Measurements from ENCODE around the gene NUP62. TPM values are rescaled to one million over a fixed set of nuclear protein-coding genes. Genes with fewer than 3 reads are reported as not detected.

Gene NUP62
- total and polyA plus RNA-seq, 4 donors = 16.2 to 45.9 (median 38.0) TPM

- TF ChIP-seq CTCF (IDR thresholded peaks at IDR 0.05; ENCODE audit: control extremely low read depth, extremely low read depth) = no peak
- Histone ChIP-seq H3K4me1 (ENCODE audit: control insufficient read depth in 5 of 5, insufficient read depth in 5 of 5, low read length in 5 of 5) (peaks cover 0 to 17% (median 0%) of the 10 kb centered on the region in 5 donors), H3K36me3 (ENCODE audit: control insufficient read depth in 4 of 4, insufficient read depth in 4 of 4, low read length in 4 of 4) (no peaks in the 10 kb centered on the region), H3K4me3 (no peak overlapping the region), H3K27ac (ENCODE audit: low read depth in 1 of 2, low read length in 1 of 2) (no peak overlapping the region), H3K27me3 (ENCODE audit: control insufficient read depth in 3 of 3, insufficient read depth in 3 of 3, low read length in 2 of 3) (peaks cover 0 to 7% (median 0%) of the 10 kb centered on the region in 3 donors), H3K9me3 (ENCODE audit: control insufficient read depth in 4 of 4, insufficient read depth in 3 of 4, low read length in 3 of 4) (no peaks in the 10 kb centered on the region), H3K9ac (ENCODE audit: insufficient read depth in 1 of 2, low read length in 2 of 2) (no peak overlapping the region)
- no peak for ATAC-seq (ENCODE audit: insufficient read depth, low FRiP score)
- DNase-seq = no peak
- 93 to 97% methylated on average over 18 of the region's 18 CpGs for WGBS, 2 donors
Measured at GRCh38 chr19:49894011-49894664, 35.2 kb downstream of the NUP62 start.

- WGBS, 2 donors = 93 to 100% methylated on average over 1 of the region's 1 CpG
- DNase-seq (no peak), ATAC-seq (ENCODE audit: insufficient read depth, low FRiP score) (no peak)
- TF ChIP-seq CTCF (IDR thresholded peaks at IDR 0.05; ENCODE audit: control extremely low read depth, extremely low read depth) = no peak
- Histone ChIP-seq H3K27me3 (ENCODE audit: control insufficient read depth in 3 of 3, insufficient read depth in 3 of 3, low read length in 2 of 3) (peaks cover 0 to 7% (median 0%) of the 10 kb centered on the region in 3 donors), H3K4me1 (ENCODE audit: control insufficient read depth in 5 of 5, insufficient read depth in 5 of 5, low read length in 5 of 5) (peaks cover 0 to 17% (median 0%) of the 10 kb centered on the region in 5 donors), H3K27ac (ENCODE audit: low read depth in 1 of 2, low read length in 1 of 2) (no peak overlapping the region), H3K36me3 (ENCODE audit: control insufficient read depth in 4 of 4, insufficient read depth in 4 of 4, low read length in 4 of 4) (peaks cover 0 to 3% (median 1%) of the 10 kb centered on the region in 4 donors), H3K4me3 (no peak overlapping the region), H3K9ac (ENCODE audit: insufficient read depth in 1 of 2, low read length in 2 of 2) (no peak overlapping the region), H3K9me3 (ENCODE audit: control insufficient read depth in 4 of 4, insufficient read depth in 3 of 4, low read length in 3 of 4) (no peaks in the 10 kb centered on the region)
Measured at GRCh38 chr19:49892716-49893115, 36.6 kb downstream of the NUP62 start.

DNA sequence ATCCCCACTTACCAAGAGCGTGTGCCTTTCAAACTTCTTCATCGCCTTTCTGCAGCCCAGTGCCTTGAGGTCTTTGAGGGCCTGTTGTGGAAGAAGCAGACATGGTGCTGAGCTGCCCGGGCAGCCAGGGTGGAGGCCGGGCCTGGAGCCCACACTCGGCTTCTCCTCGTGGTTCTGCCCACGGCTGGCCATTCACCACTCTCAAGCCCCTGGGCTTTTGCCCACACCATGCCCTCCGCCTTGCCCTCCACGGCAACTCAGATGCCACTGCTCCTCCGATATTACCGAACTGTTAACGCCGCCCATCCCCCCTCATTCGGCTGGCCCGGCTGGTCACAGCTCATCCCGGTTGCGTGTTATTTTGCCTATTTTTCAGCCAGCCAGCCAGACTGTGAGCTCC, 37.9 kb downstream of the NUP62 start:
- Histone ChIP-seq H3K4me1 (ENCODE audit: control insufficient read depth in 5 of 5, insufficient read depth in 5 of 5, low read length in 5 of 5) (peaks cover 0 to 11% (median 0%) of the 10 kb centered on the region in 5 donors), H3K27ac (ENCODE audit: low read depth in 1 of 2, low read length in 1 of 2) (no peak overlapping the region), H3K4me3 (no peak overlapping the region), H3K36me3 (ENCODE audit: control insufficient read depth in 4 of 4, insufficient read depth in 4 of 4, low read length in 4 of 4) (peaks cover 0 to 3% (median 1%) of the 10 kb centered on the region in 4 donors), H3K9ac (ENCODE audit: insufficient read depth in 1 of 2, low read length in 2 of 2) (no peak overlapping the region), H3K27me3 (ENCODE audit: control insufficient read depth in 3 of 3, insufficient read depth in 3 of 3, low read length in 2 of 3) (peaks cover 0 to 5% (median 0%) of the 10 kb centered on the region in 3 donors), H3K9me3 (ENCODE audit: control insufficient read depth in 4 of 4, insufficient read depth in 3 of 4, low read length in 3 of 4) (no peaks in the 10 kb centered on the region)
- no peak for ATAC-seq (ENCODE audit: insufficient read depth, low FRiP score)
- DNase-seq = no peak
- no peak for TF ChIP-seq CTCF (IDR thresholded peaks at IDR 0.05; ENCODE audit: control extremely low read depth, extremely low read depth)
- WGBS, 2 donors = 90 to 93% methylated on average over 17 of the region's 17 CpGs

All from lung (tissue), 12 donors.